Esophagus squamous epithelium (tissue), 5 donors: ENCODE results near the gene TH. TPM values are rescaled to one million over a fixed set of nuclear protein-coding genes. Genes with fewer than 3 reads are reported as not detected.

Experiments
- DNase-seq: peaks from one replicate; lab custom pipeline; 2025; lab: John Stamatoyannopoulos, UW
- H3K27ac ChIP-seq, 4 donors: fragments of 200-600 bp; sonication (generic); one replicate each; pipeline ENCODE4 v1.5.1; 2016 to 2019; ENCODE audit warnings: mild to moderate bottlenecking in 1 of 4
- H3K27me3 ChIP-seq, 4 donors: fragments of 200-600 bp; sonication (generic); 1 replicate in 3 of 4; 2 replicates in 1 of 4; pipeline versions ENCODE4 v1.5.1 to v1.6.0; 2017 to 2021; ENCODE audit warnings: antibody characterized with exemption in 1 of 4
- H3K36me3 ChIP-seq, 3 donors: fragments of 200-600 bp; sonication (generic); one replicate each; pipeline ENCODE4 v1.5.1; 2016 to 2019
- H3K4me1 ChIP-seq, 3 donors: fragments of 200-600 bp; sonication (generic); one replicate each; pipeline ENCODE4 v1.5.1; 2017 to 2019
- H3K4me3 ChIP-seq, 4 donors: fragments of 200-600 bp; sonication (generic); 1 replicate in 3 of 4; 2 replicates in 1 of 4; pipeline ENCODE4 v1.5.1; 2016 to 2019; ENCODE audit warnings: mild to moderate bottlenecking in 2 of 4, moderate library complexity in 1 of 4
- H3K9me3 ChIP-seq, 3 donors: fragments of 200-600 bp; sonication (generic); one replicate each; pipeline ENCODE4 v1.5.1; 2016 to 2019
- CTCF ChIP-seq, 6 experiments: fragments of 450-650 bp in 4 of 6; fragments of 200-600 bp in 2 of 6; sonication (generic) in 2 of 6; IDR thresholded peaks; one replicate each; pipeline ENCODE4 v1.5.1; 2016 to 2019; ENCODE audit warnings: antibody characterized with exemption in 6 of 6, mild to moderate bottlenecking in 4 of 6, moderate library complexity in 4 of 6
- POLR2A ChIP-seq, 4 donors: fragments of 450-650 bp; IDR thresholded peaks; one replicate each; pipeline ENCODE4 v1.6.1; 2017; ENCODE audit warnings: antibody characterized with exemption in 4 of 4, mild to moderate bottlenecking in 4 of 4, moderate library complexity in 3 of 4
- WGBS, 2 donors: methylation state at CpG; one replicate each; pipeline ENCODE4 v1.1.5; 2018; 5-methylcytosine and 5-hydroxymethylcytosine counted together
- intact Hi-C: fragments of 100-400 bp; cut with DNase I; formaldehyde crosslinking; loops from one replicate; pipeline ENCODE4 v1.15.0; 2022
- total RNA-seq, 4 donors: library from RNA; depleted of rRNA; stranded (reverse); fragments of >200 nt; gene quantifications; one replicate each; pipeline ENCODE4 v1.1.0, GENCODE V29; 2016
- donor health status: DM: yes; HTN: yes; CAD: no.

Gene TH
- total RNA-seq, 4 donors from 2014 or later, result 0.34 to 0.76 TPM; not detected in 2

- Histone ChIP-seq H3K9me3 (no peaks in the 10 kb centered on the region), H3K4me3 (no peak overlapping the region), H3K27ac (no peak overlapping the region), H3K4me1 (peaks cover 0 to 20% (median 0%) of the 10 kb centered on the region in 3 donors), H3K27me3 (peaks cover 0 to 95% (median 1%) of the 10 kb centered on the region in 4 donors), H3K36me3 (no peaks in the 10 kb centered on the region)
- 25 to 53% methylated on average over 2 to 14 of the region's 21 CpGs for WGBS, 2 donors
- intact Hi-C loops, result no loop called here
- DNase-seq, result no peak
- TF ChIP-seq POLR2A (IDR thresholded peaks at IDR 0.05) (no peak), CTCF (IDR thresholded peaks at IDR 0.05) (peak in 5 of 6 experiments; percentile 34 to 70 (median 47))
These were observed 15.2 kb upstream of the TH start for GRCh38 chr11:2186669-2187279.

- Histone ChIP-seq H3K4me3 (no peak overlapping the region), H3K27ac (no peak overlapping the region), H3K36me3 (no peaks in the 10 kb centered on the region), H3K27me3 (peaks cover 0 to 95% (median 1%) of the 10 kb centered on the region in 4 donors), H3K9me3 (no peaks in the 10 kb centered on the region), H3K4me1 (peaks cover 0 to 22% (median 0%) of the 10 kb centered on the region in 3 donors)
- intact Hi-C loops, result no loop called here
- TF ChIP-seq CTCF (IDR thresholded peaks at IDR 0.05), result no peak
- no peak for TF ChIP-seq POLR2A (IDR thresholded peaks at IDR 0.05)
- no peak for DNase-seq
- 71 to 74% methylated on average over 4 to 7 of the region's 23 CpGs for WGBS, 2 donors
These were observed 13.9 kb upstream of the TH start for GRCh38 chr11:2185324-2186085.

- intact Hi-C loops, result no loop called here
- H3K9me3 ChIP-seq, result no peaks in the 10 kb centered on the region
- H3K4me1 ChIP-seq, result peaks cover 0 to 44% (median 5%) of the 10 kb centered on the region in 3 donors
- H3K27me3 ChIP-seq, result peaks cover 0 to 89% (median 1%) of the 10 kb centered on the region in 4 donors
- DNase-seq, result no peak
- no peaks in the 10 kb centered on the region for H3K36me3 ChIP-seq
- WGBS, 2 donors, result 74 to 82% methylated on average over 12 to 19 of the region's 20 CpGs
- TF ChIP-seq POLR2A (IDR thresholded peaks at IDR 0.05), result no peak
- TF ChIP-seq CTCF (IDR thresholded peaks at IDR 0.05), result no peak
- no peak overlapping the region for H3K27ac ChIP-seq
- H3K4me3 ChIP-seq, result no peak overlapping the region
These were observed 11.3 kb upstream of the TH start for GRCh38 chr11:2182692-2183474.

- intact Hi-C loops, result no loop called here
- TF ChIP-seq POLR2A (IDR thresholded peaks at IDR 0.05) (no peak), CTCF (IDR thresholded peaks at IDR 0.05) (no peak)
- no peaks in the 10 kb centered on the region for H3K36me3 ChIP-seq
- WGBS, 2 donors, result 81% methylated on average over 11 of the region's 18 CpGs; no CpG with 5 or more reads in 1 of the 2 donors
- no peak overlapping the region for H3K4me3 ChIP-seq
- H3K27me3 ChIP-seq, result peaks cover 0 to 84% (median 1%) of the 10 kb centered on the region in 4 donors
- H3K4me1 ChIP-seq, result peaks cover 0 to 48% (median 5%) of the 10 kb centered on the region in 3 donors
- no peak overlapping the region for H3K27ac ChIP-seq
- H3K9me3 ChIP-seq, result no peaks in the 10 kb centered on the region
- no peak for DNase-seq
These were observed 10.5 kb upstream of the TH start for GRCh38 chr11:2182075-2182474.
